H9 (cell line): Measurements from ENCODE around the gene LTBP2. TPM values are rescaled to one million over a fixed set of nuclear protein-coding genes. Genes with fewer than 3 reads are reported as not detected.

Experiments
- DNase-seq: peaks from one replicate; pipeline ENCODE4 v3.0.0-alpha.2; 2017
- H2AFZ ChIP-seq: one replicate; pipeline ENCODE4 v1.6.1; 2013; ENCODE audit warnings: mild to moderate bottlenecking, low read length, control low read depth, moderate library complexity
- H2AK5ac ChIP-seq: 2 replicates; pipeline ENCODE4 v1.6.1; 2013; ENCODE audit warnings: low read length, control low read depth, mixed read lengths; ENCODE audit not compliant: insufficient read length
- H2BK120ac ChIP-seq: one replicate; pipeline ENCODE4 v1.6.1; 2013; ENCODE audit warnings: low read depth, mild to moderate bottlenecking, low read length, control low read depth, inconsistent platforms; ENCODE audit not compliant: poor library complexity, severe bottlenecking
- H2BK12ac ChIP-seq: 2 replicates; pipeline ENCODE4 v1.6.1; 2013; ENCODE audit warnings: low read length, control low read depth, mixed read lengths, low read depth; ENCODE audit not compliant: insufficient read length
- H2BK15ac ChIP-seq: 2 replicates; pipeline ENCODE4 v1.6.1; 2013; ENCODE audit warnings: low read depth, low read length, control low read depth
- H2BK20ac ChIP-seq: one replicate; pipeline ENCODE4 v1.6.1; 2013; ENCODE audit warnings: low read depth, mild to moderate bottlenecking, low read length, control low read depth, inconsistent platforms; ENCODE audit not compliant: poor library complexity, severe bottlenecking
- H2BK5ac ChIP-seq: 2 replicates; pipeline ENCODE4 v1.6.1; 2013; ENCODE audit warnings: low read length, control low read depth, mixed read lengths; ENCODE audit not compliant: insufficient read length
- H3K14ac ChIP-seq: 2 replicates; pipeline ENCODE4 v1.6.1; 2013; ENCODE audit warnings: low read length, control low read depth; ENCODE audit not compliant: insufficient read depth
- H3K18ac ChIP-seq: 2 replicates; pipeline ENCODE4 v1.6.1; 2013; ENCODE audit warnings: low read depth, mild to moderate bottlenecking, mixed read lengths, low read length, control low read depth; ENCODE audit not compliant: insufficient read length
- H3K23ac ChIP-seq: 2 replicates; pipeline ENCODE4 v1.6.1; 2013; ENCODE audit warnings: low read length, control low read depth, mixed read lengths, low read depth; ENCODE audit not compliant: insufficient read length
- H3K23me2 ChIP-seq: 2 replicates; pipeline ENCODE4 v1.6.1; 2013; ENCODE audit warnings: low read depth, mild to moderate bottlenecking, mixed read lengths, low read length, control low read depth; ENCODE audit not compliant: insufficient read length, poor library complexity, severe bottlenecking
- H3K27ac ChIP-seq: 2 replicates; pipeline ENCODE4 v1.5.1; 2013; ENCODE audit warnings: low read length, control low read depth, mixed read lengths, low read depth; ENCODE audit not compliant: insufficient read length
- H3K27me3 ChIP-seq: 2 replicates; pipeline ENCODE4 v1.6.1; 2013; ENCODE audit warnings: low read length, control low read depth, inconsistent platforms; ENCODE audit not compliant: insufficient read depth
- H3K4ac ChIP-seq: 2 replicates; pipeline ENCODE4 v1.6.1; 2013; ENCODE audit warnings: low read depth, mild to moderate bottlenecking, control low read depth, inconsistent platforms, low read length, moderate library complexity
- H3K4me1 ChIP-seq: 2 replicates; pipeline ENCODE4 v1.6.1; 2013; ENCODE audit warnings: low read length, control low read depth, inconsistent platforms; ENCODE audit not compliant: insufficient read depth
- H3K4me2 ChIP-seq: 2 replicates; pipeline ENCODE4 v1.6.1; 2013; ENCODE audit warnings: low read length, control low read depth, mixed read lengths; ENCODE audit not compliant: insufficient read length, insufficient read depth
- H3K56ac ChIP-seq: 2 replicates; pipeline ENCODE4 v1.6.1; 2013; ENCODE audit warnings: low read depth, mild to moderate bottlenecking, mixed read lengths, low read length, control low read depth; ENCODE audit not compliant: insufficient read length
- H3K79me1 ChIP-seq: 2 replicates; pipeline ENCODE4 v1.6.1; 2013; ENCODE audit warnings: low read depth, mild to moderate bottlenecking, moderate library complexity, low read length, control low read depth, inconsistent platforms; ENCODE audit not compliant: insufficient read depth, poor library complexity, severe bottlenecking
- H3K79me2 ChIP-seq: 2 replicates; pipeline ENCODE4 v1.6.1; 2013; ENCODE audit warnings: low read length, control low read depth, inconsistent platforms; ENCODE audit not compliant: insufficient read depth
- H3K9ac ChIP-seq: 2 replicates; pipeline ENCODE4 v1.6.1; 2013; ENCODE audit warnings: low read length, control low read depth, mixed read lengths; ENCODE audit not compliant: insufficient read length; ENCODE audit errors: extremely low read depth
- H3K9me3 ChIP-seq: one replicate; pipeline ENCODE4 v1.6.1; 2013; ENCODE audit warnings: low read depth, low read length, inconsistent platforms; ENCODE audit not compliant: control insufficient read depth
- H3T11ph ChIP-seq: one replicate; pipeline ENCODE4 v1.6.1; 2013; ENCODE audit warnings: mild to moderate bottlenecking, low read length, control low read depth, inconsistent platforms
- H4K20me1 ChIP-seq: one replicate; pipeline ENCODE4 v1.6.1; 2013; ENCODE audit not compliant: control insufficient read depth, insufficient read length, insufficient read depth
- H4K5ac ChIP-seq: 2 replicates; pipeline ENCODE4 v1.6.1; 2013; ENCODE audit warnings: low read depth, mild to moderate bottlenecking, mixed read lengths, low read length, control low read depth; ENCODE audit not compliant: insufficient read length
- H4K8ac ChIP-seq: replicated peaks from 2 replicates; pipeline ENCODE4 v1.6.1; 2013; ENCODE audit warnings: low read length, control low read depth, mixed read lengths, low read depth; ENCODE audit not compliant: insufficient read length
- H4K91ac ChIP-seq: 2 replicates; pipeline ENCODE4 v1.6.1; 2013; ENCODE audit warnings: low read depth, mild to moderate bottlenecking, moderate library complexity, mixed read lengths, low read length, control low read depth; ENCODE audit not compliant: insufficient read length
- H3K27ac Mint-ChIP-seq, 3 experiments: 2 replicates in 2 of 3; 3 replicates in 1 of 3; pipeline ENCODE4 v1.8.0; 2020 to 2021; ENCODE audit warnings: mixed read lengths in 3 of 3, mild to moderate bottlenecking in 1 of 3, moderate library complexity in 1 of 3
- H3K27me3 Mint-ChIP-seq: 2 replicates; pipeline ENCODE4 v1.8.0; 2021; ENCODE audit warnings: low read depth, mild to moderate bottlenecking, moderate library complexity, mixed read lengths
- H3K36me3 Mint-ChIP-seq, 3 experiments: 2 replicates in 2 of 3; 3 replicates in 1 of 3; pipeline ENCODE4 v1.8.0; 2020 to 2021; ENCODE audit warnings: low read depth in 3 of 3, mixed read lengths in 3 of 3; ENCODE audit not compliant: insufficient read depth in 1 of 3
- H3K4me1 Mint-ChIP-seq, 2 experiments: 2 replicates each; pipeline ENCODE4 v1.8.0; 2020; ENCODE audit warnings: mixed read lengths in 2 of 2
- H3K4me3 Mint-ChIP-seq, 2 experiments: 2 replicates in 1 of 2; 3 replicates in 1 of 2; pipeline ENCODE4 v1.8.0; 2020 to 2021; ENCODE audit warnings: mild to moderate bottlenecking in 2 of 2, mixed read lengths in 2 of 2, moderate library complexity in 1 of 2
- H3K9me3 Mint-ChIP-seq, 2 experiments: 2 replicates in 1 of 2; 3 replicates in 1 of 2; pipeline ENCODE4 v1.8.0; 2020; ENCODE audit warnings: mild to moderate bottlenecking in 2 of 2, mixed read lengths in 2 of 2, moderate library complexity in 1 of 2
- CTCF ChIP-seq: fragments of 200-600 bp; sonication (generic); conservative IDR thresholded peaks from 3 replicates; pipeline ENCODE4 v1.8.0; 2021; ENCODE audit warnings: antibody characterized with exemption, mild to moderate bottlenecking
- WGBS: extraction: QIAGEN DNeasy Blood & Tissue Kit; methylation state at CpG from one replicate; pipeline ENCODE4 v1.1.7; 2013; ENCODE audit warnings: missing lambda C conversion rate, low lambda C conversion rate, mixed read lengths; ENCODE audit not compliant: insufficient read length; ENCODE audit errors: extremely low coverage; 5-methylcytosine and 5-hydroxymethylcytosine counted together
- total RNA-seq: library from RNA; stranded (reverse); gene quantifications from 2 replicates; pipeline ENCODE4 v1.2.1, GENCODE V29; 2021

Gene LTBP2
- total RNA-seq, 1 experiment from 2014 or later: 0.77 TPM

GRCh38 chr14:74531467-74531866, 80.6 kb downstream of the LTBP2 start:
- peak; percentile 42 for TF ChIP-seq CTCF
- H4K20me1 ChIP-seq: no peaks in the 10 kb centered on the region
- no peaks in the 10 kb centered on the region for H3K36me3 Mint-ChIP-seq
- no peaks in the 10 kb centered on the region for H3K79me2 ChIP-seq
- H3K4me3 Mint-ChIP-seq: no peak overlapping the region
- H3K9me3 Mint-ChIP-seq: no peaks in the 10 kb centered on the region
- H3K9ac ChIP-seq: no peak overlapping the region
- WGBS: no CpG with 5 or more reads among the region's 5 CpGs
- no peak overlapping the region for H3K56ac ChIP-seq
- H3K23ac ChIP-seq: no peak overlapping the region
- no peak overlapping the region for H2BK12ac ChIP-seq
- H3K4ac ChIP-seq: no peak overlapping the region
- no peaks in the 10 kb centered on the region for H3K79me1 ChIP-seq
- no peak overlapping the region for H3K27ac ChIP-seq
- H2BK20ac ChIP-seq: no peak overlapping the region
- H3K14ac ChIP-seq: no peak overlapping the region
- H3K27me3 ChIP-seq: no peaks in the 10 kb centered on the region
- DNase-seq: peak; percentile 90
- H3K23me2 ChIP-seq: no peaks in the 10 kb centered on the region
- H3K9me3 ChIP-seq: no peaks in the 10 kb centered on the region
- H3T11ph ChIP-seq: no peak overlapping the region
- H3K4me1 Mint-ChIP-seq: peaks cover 7 to 17% of the 10 kb centered on the region in 2 experiments
- H2BK15ac ChIP-seq: no peak overlapping the region
- no peak overlapping the region for H4K5ac ChIP-seq
- no peak overlapping the region for H4K91ac ChIP-seq
- H3K27ac Mint-ChIP-seq: no peak overlapping the region; a peak in 1 of 7 replicates
- no peaks in the 10 kb centered on the region for H3K4me1 ChIP-seq
- H4K8ac ChIP-seq: no peak overlapping the region
- H3K27me3 Mint-ChIP-seq: peaks cover 4% of the 10 kb centered on the region
- H3K18ac ChIP-seq: no peak overlapping the region
- H2AK5ac ChIP-seq: no peak overlapping the region
- H2BK5ac ChIP-seq: no peak overlapping the region
- H3K4me2 ChIP-seq: no peak overlapping the region
- no peak overlapping the region for H2AFZ ChIP-seq
- H2BK120ac ChIP-seq: no peak overlapping the region
